Measurements from ENCODE around the gene CASP9. TPM values are rescaled to one million over a fixed set of nuclear protein-coding genes. Genes with fewer than 3 reads are reported as not detected.
"Not testable (repeated sequence)": the region's sequence is repeated elsewhere in the genome, so short reads cannot be mapped to it uniquely, and the experiment has no call there.

Gene CASP9
- total and polyA plus RNA-seq, 2 experiments from 2014 or later, result 14.2 to 17.1 TPM

DNA sequence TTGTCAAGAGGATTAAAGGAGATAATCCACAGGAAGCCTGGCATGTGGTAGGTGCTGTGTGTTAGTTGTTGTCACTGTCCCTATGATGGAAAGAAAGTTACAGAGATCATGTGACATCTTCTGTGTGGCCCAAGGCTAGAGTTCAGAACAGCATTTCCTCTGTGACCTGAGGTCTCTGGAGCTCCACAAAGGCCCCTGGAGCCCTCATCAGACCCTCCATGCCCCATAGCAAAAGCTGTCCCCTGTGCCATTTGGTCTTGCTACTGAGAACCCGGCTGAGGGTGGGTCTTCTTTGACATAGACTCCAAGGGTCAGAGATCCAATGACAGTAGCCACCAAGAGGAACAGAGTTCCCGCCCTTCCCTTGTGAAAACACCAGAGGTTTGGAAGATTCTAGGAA lies 40.0 kb downstream of the CASP9 start:
- Histone ChIP-seq H3K9me2 (replicated peaks; ENCODE audit: insufficient read depth) (no peaks in the 10 kb centered on the region), H3K9me3 (ENCODE audit: low read depth) (no peaks in the 10 kb centered on the region), H2AFZ (no peak overlapping the region), H3K27ac (no peak overlapping the region), H4K20me1 (ENCODE audit: insufficient read depth, poor library complexity, severe bottlenecking) (no peaks in the 10 kb centered on the region), H3K36me3 (replicated peaks; ENCODE audit: insufficient read depth, low read depth) (no peaks in the 10 kb centered on the region), H3K4me1 (ENCODE audit: insufficient read depth) (no peaks in the 10 kb centered on the region), H3K27me3 (no peaks in the 10 kb centered on the region), H3K4me2 (no peak overlapping the region), H3K4me3 (no peak overlapping the region), H3K79me2 (no peaks in the 10 kb centered on the region)
- DNase-seq (ENCODE audit: low spot score), result no peak
- 89% methylated on average over 2 of the region's 2 CpGs for WGBS (ENCODE audit: low lambda C conversion rate, missing lambda C conversion rate)
- TF ChIP-seq CTCF (IDR thresholded peaks at IDR 0.05; ENCODE audit: poor library complexity), result no peak
- TF ChIP-seq EZH2 (IDR thresholded peaks at IDR 0.05; ENCODE audit: borderline replicate concordance), result no peak
- TF ChIP-seq EZH2phosphoT487 (IDR thresholded peaks at IDR 0.05; ENCODE audit: low read depth, severe bottlenecking, unreplicated experiment), result no peak

DNA sequence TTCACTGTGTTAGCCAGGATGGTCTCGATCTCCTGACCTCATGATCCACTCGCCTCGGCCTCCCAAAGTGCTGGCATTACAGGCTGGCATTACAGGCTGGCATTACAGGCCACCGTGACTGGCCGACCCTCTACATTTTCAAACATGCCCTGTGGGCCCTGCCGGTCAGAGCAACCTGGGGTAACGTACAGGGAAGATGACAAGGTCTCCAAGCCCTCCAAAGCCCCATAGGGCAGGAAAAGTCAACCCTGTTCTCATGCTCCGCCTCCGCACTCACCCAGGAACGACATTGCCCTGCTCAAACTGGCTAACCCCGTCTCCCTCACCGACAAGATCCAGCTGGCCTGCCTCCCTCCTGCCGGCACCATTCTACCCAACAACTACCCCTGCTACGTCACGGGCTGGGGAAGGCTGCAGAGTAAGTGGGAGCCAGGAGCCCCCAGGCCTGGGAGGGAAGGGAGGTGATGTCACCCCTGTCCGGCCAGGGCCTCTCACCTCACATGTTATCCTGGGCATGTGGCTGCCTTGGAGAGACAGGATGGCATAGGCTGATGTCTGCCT lies 41.0 kb downstream of the CASP9 start:
- 90% methylated on average over 16 of the region's 16 CpGs for WGBS (ENCODE audit: low lambda C conversion rate, missing lambda C conversion rate)
- not testable (repeated sequence) for H3K27ac ChIP-seq; H3K36me3 ChIP-seq (replicated peaks; ENCODE audit: insufficient read depth, low read depth); H3K9me3 ChIP-seq (ENCODE audit: low read depth); H3K27me3 ChIP-seq; H2AFZ ChIP-seq; DNase-seq (ENCODE audit: low spot score); H3K4me2 ChIP-seq; H3K9me2 ChIP-seq (replicated peaks; ENCODE audit: insufficient read depth); H3K4me3 ChIP-seq; H4K20me1 ChIP-seq (ENCODE audit: insufficient read depth, poor library complexity, severe bottlenecking); H3K4me1 ChIP-seq (ENCODE audit: insufficient read depth); H3K79me2 ChIP-seq

DNA sequence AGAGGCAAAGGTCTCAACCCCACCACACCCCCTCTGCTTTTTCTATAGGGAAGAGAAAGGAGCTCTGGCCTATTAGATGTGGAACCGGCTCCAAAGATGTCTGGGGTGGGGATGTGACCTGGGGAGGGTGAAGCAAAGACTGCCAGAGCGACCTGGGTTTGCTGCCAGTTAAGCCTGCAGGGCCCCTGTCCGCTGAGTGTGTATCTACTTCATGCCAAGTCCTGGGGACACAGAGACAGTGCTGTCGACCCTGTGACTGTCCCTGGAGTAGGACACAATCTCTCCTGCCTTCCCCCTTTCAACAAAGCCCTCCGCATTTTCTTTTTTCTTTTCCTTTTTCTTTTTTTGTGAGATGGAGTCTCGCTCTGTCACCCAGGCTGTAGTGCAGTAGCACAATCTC lies 41.6 kb downstream of the CASP9 start:
- H3K4me3 ChIP-seq; H3K9me3 ChIP-seq (ENCODE audit: low read depth); H4K20me1 ChIP-seq (ENCODE audit: insufficient read depth, poor library complexity, severe bottlenecking); H2AFZ ChIP-seq; H3K36me3 ChIP-seq (replicated peaks; ENCODE audit: insufficient read depth, low read depth); DNase-seq (ENCODE audit: low spot score); H3K4me2 ChIP-seq; H3K79me2 ChIP-seq; H3K27me3 ChIP-seq; H3K27ac ChIP-seq; H3K9me2 ChIP-seq (replicated peaks; ENCODE audit: insufficient read depth); H3K4me1 ChIP-seq (ENCODE audit: insufficient read depth): not testable (repeated sequence)
- 91% methylated on average over 6 of the region's 6 CpGs for WGBS (ENCODE audit: low lambda C conversion rate, missing lambda C conversion rate)

- no peak for DNase-seq (ENCODE audit: low spot score)
- no peak overlapping the region for H2AFZ ChIP-seq
- WGBS (ENCODE audit: low lambda C conversion rate, missing lambda C conversion rate), result 94% methylated on average over 11 of the region's 11 CpGs
- no peak overlapping the region for H3K4me2 ChIP-seq
- H3K27ac ChIP-seq, result no peak overlapping the region
- peaks cover 3% of the 10 kb centered on the region for H3K4me1 ChIP-seq (ENCODE audit: insufficient read depth)
- no peaks in the 10 kb centered on the region for H3K27me3 ChIP-seq
- H3K9me3 ChIP-seq (ENCODE audit: low read depth), result no peaks in the 10 kb centered on the region
- H3K36me3 ChIP-seq (replicated peaks; ENCODE audit: insufficient read depth, low read depth), result no peaks in the 10 kb centered on the region
- H3K4me3 ChIP-seq, result no peak overlapping the region
- no peaks in the 10 kb centered on the region for H3K79me2 ChIP-seq
- H4K20me1 ChIP-seq (ENCODE audit: insufficient read depth, poor library complexity, severe bottlenecking), result no peaks in the 10 kb centered on the region
- H3K9me2 ChIP-seq (replicated peaks; ENCODE audit: insufficient read depth), result no peaks in the 10 kb centered on the region
- TF ChIP-seq CTCF (IDR thresholded peaks at IDR 0.05; ENCODE audit: poor library complexity), result no peak
- no peak for TF ChIP-seq EZH2 (IDR thresholded peaks at IDR 0.05; ENCODE audit: borderline replicate concordance)
- TF ChIP-seq EZH2phosphoT487 (IDR thresholded peaks at IDR 0.05; ENCODE audit: low read depth, severe bottlenecking, unreplicated experiment), result no peak
These were observed 44.2 kb downstream of the CASP9 start for GRCh38 chr1:15479654-15480347.
